Kidney epithelial cell (primary cell): ENCODE measurements around the gene INSC. TPM values are rescaled to one million over a fixed set of nuclear protein-coding genes. Genes with fewer than 3 reads are reported as not detected.
"Not testable (repeated sequence)": the region's sequence is repeated elsewhere in the genome, so short reads cannot be mapped to it uniquely, and the experiment has no call there.

Source experiments
- DNase-seq: peaks from one replicate; pipeline ENCODE4 v3.0.0-alpha.2; 2010; ENCODE audit warnings: low read depth
- H3K27me3 ChIP-seq: 2 replicates; pipeline ENCODE4 v1.6.0; 2011; ENCODE audit warnings: low read length; ENCODE audit not compliant: control insufficient read depth, insufficient read depth
- H3K36me3 ChIP-seq: 2 replicates; pipeline ENCODE4 v1.5.1; 2011; ENCODE audit warnings: low read length; ENCODE audit not compliant: control insufficient read depth, insufficient read depth
- H3K4me3 ChIP-seq: 2 replicates; pipeline ENCODE4 v1.5.1; 2011; ENCODE audit warnings: low read depth, mild to moderate bottlenecking, control low read depth, low read length
- CTCF ChIP-seq: IDR thresholded peaks from 2 replicates; pipeline ENCODE4 v1.5.1; 2011; ENCODE audit warnings: mild to moderate bottlenecking, moderate library complexity, low read length, control low read depth, inconsistent platforms; ENCODE audit not compliant: insufficient read depth, poor library complexity, severe bottlenecking
- total RNA-seq: library from RNA; depleted of rRNA; stranded (reverse); fragments of >200 nt; gene quantifications from 2 replicates; pipeline ENCODE4 v1.2.3, GENCODE V29; 2015

INSC gene
- 0.27 and 0.33 TPM in 2 replicates for total RNA-seq

DNA sequence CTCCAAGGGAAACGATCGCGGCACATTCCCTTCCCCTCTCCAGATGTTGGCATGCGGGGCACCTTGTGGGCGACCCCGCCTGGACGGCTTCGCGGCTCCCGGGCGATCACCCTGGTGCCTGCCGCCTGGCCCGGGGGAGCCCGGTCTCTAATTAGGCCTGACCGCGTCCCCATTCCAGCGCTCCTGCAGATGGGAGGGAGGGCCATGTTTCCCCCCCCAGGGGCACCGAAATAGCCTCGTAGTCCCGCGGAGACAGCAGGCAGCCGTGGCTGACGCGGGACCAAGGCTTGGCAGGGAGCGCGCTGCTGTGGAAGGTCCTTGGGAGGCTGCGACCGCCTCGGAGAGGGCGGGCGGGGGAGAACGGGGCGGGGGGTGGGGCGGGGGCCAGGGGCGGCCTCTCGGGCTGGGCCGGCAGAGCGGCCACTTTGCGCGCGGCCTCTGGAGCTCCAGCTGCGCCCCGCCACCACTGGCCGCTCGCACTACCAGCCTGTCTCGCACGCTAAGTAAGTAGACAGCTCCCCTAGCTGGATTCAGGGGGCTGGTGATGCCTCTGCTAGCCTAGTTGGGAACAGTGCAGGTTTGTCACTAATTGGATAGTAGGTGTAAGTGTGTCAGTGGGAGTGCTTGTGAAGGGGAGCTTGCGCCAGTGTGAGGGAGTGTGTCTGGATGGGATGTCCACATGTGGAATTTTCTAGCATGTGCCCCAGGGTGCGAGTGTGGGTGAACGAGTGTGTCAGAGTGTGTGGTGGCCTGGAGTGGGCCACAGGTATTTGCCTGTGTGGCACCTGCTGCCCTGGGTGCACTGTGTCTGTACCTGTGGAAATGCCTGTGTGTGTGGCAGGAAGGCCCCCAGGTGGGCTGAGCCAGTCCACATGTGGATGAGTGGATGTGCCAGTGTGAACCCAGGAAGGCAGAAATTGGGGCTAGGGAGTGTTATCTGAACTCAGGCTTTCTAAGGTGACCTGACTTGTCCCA is at the start of gene INSC:
INSC (plus strand) TSS at position 423 of the 975 bp plus-strand sequence. CDS start 34,252 bp downstream, outside the sequence.
- peak; percentile 4 for TF ChIP-seq CTCF
- Histone ChIP-seq H3K4me3 (peak within 1 kb of the TSS; percentile 18), H3K27me3 (peaks cover 2% of the 10 kb centered on the region), H3K36me3 (no peaks in the 10 kb centered on the region)
- no peak for DNase-seq

DNA sequence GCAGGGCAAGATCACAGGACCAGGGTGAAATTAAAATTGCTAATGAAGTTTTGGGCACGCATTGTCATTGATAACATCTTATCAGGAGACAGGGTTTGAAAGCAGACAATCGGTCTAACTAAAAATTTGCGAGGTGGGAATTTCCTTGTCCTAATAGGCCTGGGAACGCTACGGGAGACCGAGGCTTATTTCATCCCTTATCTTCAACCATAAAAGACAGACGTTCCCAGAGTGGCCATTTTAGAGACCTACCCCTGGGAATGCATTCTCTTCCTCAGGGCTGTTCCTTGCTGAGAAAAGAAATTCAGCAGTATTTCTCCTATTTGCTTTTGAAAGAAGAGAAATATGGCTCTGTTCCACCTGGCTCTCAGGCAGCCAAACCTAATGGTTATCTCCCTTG is 45.0 kb upstream of the INSC start:
- not testable (repeated sequence) for H3K4me3 ChIP-seq, DNase-seq, H3K36me3 ChIP-seq
- H3K27me3 ChIP-seq = peaks cover 22% of the 10 kb centered on the region

DNA sequence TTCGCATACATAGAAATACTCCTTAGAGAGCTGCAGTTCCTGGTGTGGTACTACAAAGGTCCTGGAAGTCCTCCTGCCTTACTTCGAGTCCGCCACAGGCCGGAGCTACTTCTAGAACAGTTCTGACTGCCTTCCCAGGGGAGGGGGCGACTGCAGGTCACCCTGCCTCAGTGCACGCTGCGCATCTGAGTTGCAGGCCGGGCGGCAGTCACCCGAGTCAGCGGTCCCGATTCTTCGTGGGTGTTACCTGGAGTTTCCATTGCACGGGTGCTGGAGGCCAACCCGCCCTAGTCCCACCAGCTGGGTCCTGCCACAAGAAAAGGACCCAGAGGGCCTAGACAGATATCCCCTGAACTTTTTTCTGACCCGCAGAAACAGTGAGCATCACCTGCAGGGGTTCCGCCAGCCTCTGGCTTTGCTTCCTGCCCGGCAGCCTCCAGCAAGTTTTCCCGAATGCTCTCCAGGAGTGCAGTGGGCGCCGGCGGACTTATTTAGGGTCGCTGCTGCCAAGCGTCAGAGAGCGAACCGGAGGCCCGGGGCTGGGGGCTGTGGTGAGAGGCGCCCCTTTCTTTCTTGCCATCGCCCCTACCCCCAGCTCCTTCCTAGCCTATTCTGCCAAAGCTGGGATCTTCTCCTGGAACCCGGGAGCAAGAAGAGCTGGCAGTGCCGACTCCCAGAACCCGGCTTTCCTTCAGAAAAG is 43.0 kb upstream of the INSC start:
- H3K4me3 ChIP-seq = no peak overlapping the region
- no peaks in the 10 kb centered on the region for H3K36me3 ChIP-seq
- TF ChIP-seq CTCF = no peak
- peaks cover 28% of the 10 kb centered on the region for H3K27me3 ChIP-seq
- no peak for DNase-seq

GRCh38 chr11:15072551-15073143 is 42.1 kb upstream of the INSC start:
- peaks cover 31% of the 10 kb centered on the region for H3K27me3 ChIP-seq
- DNase-seq = no peak
- H3K36me3 ChIP-seq = no peaks in the 10 kb centered on the region
- no peak overlapping the region for H3K4me3 ChIP-seq
- TF ChIP-seq CTCF = no peak

DNA sequence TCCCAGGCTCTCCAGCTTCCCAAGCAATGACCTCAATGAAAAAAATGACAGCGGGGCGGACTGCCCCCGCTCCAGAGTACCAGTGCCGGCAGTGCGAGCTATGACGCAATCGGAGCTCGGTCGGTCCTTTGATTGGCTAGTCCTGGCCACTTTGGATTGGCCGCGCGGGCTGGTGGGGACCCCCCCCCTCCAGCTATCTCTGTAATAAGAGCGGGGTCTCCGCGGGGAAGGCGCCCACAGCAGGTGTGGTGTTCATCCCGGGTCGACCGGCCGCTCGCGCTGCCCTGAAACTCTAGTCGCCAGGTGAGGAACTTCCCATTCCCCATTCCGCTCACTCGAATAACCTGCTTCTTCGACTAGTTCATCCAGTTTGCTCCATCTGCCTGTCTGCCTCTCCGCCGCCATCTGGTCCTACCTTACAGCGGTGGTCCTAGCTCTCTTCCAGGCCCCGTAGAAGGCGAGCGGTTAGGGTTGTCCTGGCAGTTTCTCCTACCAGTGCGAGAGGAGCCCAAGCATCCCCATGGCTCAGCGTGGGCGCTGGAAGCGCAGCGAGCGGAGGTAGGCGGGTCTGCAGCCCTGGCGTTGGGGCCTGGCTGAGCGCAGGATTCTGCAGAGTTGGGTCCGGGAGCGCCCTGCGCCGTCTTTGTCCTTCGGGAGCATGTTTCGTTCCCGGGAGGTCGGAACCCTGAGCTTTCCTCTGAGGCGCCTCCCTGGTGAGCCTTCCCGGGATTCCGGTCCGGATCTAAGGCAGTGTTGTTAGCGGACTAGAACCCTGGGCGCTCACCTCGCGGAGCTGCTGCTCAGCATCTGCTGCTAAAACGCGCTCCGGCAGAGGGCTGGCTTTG is 41.1 kb upstream of the INSC start, which contains the start of gene CALCB:
CALCB (plus strand) TSS at position 233 of the 845 bp plus-strand sequence. CDS start 1,126 bp downstream, outside the sequence.
- Histone ChIP-seq H3K27me3 (peaks cover 31% of the 10 kb centered on the region), H3K4me3 (peak within 1 kb of the TSS; percentile 34), H3K36me3 (no peaks in the 10 kb centered on the region)
- no peak for TF ChIP-seq CTCF
- no peak for DNase-seq
